ENCODE results near the gene TSBP1.

DNA sequence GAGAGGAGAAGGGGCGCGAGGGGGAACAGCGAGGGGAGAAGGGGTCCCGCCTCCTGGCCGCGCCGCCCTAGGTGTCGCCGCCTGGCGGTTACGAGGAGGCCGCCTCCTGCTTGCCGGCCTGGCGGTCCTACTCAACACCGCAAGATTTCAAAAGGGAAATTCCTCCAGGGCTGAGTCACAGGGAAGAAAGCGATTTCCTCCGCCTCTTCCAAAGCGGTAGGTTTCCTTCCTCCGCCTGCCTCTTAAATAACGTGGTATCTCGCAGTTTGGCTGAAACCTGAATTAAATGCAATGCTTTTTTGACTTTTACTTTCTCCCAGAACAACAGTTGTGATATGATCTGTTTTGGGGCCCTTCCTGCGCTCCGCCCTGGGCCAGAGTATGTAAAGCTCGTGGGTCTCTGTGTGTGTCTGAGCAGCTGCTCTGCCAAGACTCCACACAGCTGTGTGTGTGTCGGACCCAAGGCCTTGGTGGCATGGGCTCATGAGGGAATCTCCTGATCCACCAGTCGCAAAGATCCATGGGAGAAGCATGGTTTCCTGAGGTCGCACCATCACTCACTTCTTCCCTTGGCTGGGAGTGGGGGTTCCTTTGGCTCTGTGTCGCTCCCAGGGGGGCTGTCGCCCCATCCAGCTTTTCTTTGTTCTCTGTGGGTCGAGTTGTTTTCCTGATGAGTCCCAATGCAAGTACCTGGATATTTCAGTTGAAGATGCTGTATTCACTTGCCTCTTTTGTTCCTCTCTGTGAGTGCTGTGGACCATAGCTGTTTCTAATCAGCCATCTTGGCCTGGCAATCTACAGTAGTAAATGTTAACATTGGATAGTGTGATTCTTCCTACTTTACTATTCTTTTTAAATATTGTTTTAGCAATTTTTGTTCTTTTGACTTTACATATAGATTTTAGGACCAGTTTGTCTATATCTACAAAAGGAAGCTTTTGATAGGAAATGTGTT, 116.2 kb downstream of the TSBP1 start:
- TF ChIP-seq, protein P1, sequence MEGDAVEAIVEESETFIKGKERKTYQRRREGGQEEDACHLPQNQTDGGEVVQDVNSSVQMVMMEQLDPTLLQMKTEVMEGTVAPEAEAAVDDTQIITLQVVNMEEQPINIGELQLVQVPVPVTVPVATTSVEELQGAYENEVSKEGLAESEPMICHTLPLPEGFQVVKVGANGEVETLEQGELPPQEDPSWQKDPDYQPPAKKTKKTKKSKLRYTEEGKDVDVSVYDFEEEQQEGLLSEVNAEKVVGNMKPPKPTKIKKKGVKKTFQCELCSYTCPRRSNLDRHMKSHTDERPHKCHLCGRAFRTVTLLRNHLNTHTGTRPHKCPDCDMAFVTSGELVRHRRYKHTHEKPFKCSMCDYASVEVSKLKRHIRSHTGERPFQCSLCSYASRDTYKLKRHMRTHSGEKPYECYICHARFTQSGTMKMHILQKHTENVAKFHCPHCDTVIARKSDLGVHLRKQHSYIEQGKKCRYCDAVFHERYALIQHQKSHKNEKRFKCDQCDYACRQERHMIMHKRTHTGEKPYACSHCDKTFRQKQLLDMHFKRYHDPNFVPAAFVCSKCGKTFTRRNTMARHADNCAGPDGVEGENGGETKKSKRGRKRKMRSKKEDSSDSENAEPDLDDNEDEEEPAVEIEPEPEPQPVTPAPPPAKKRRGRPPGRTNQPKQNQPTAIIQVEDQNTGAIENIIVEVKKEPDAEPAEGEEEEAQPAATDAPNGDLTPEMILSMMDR (IDR thresholded peaks at IDR 0.05), result peak; percentile 46 to 66 (median 60)
- TF ChIP-seq POLR2A (IDR thresholded peaks at IDR 0.05) (no peak), EP300 (IDR thresholded peaks at IDR 0.05; ENCODE audit: low read depth) (no peak)
